HG03064 (cell line): ENCODE measurements around the gene KCNE5.
"Not testable (repeated sequence)": the region's sequence is repeated elsewhere in the genome, so short reads cannot be mapped to it uniquely, and the experiment has no call there.

Source experiments
- ATAC-seq: cut with Tn5 transposase; IDR thresholded peaks from one replicate; pipeline ENCODE4 v1.9.1; 2021; ENCODE audit warnings: low read depth; ENCODE audit not compliant: unreplicated experiment

Gene KCNE5

DNA sequence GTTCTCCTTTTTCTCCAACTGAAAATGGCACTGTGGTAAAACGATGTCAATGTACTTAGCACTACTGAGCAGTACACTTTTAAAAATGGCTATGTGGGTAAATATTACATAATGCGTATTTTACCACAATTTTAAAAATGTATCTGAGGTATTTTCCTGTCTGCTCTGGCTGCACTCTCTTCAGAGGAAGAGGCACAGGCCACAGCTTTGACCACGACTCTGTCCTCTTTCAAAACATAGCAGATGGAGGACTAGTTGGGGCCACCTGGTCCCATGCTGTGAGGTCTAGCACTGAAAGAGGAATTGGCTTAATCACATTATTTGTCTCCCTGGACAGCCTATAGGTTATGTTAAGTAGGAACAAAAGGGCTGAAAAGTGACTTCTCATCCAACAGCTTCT lies 5.2 kb downstream of the KCNE5 start:
- ATAC-seq, result peak; percentile 69

DNA sequence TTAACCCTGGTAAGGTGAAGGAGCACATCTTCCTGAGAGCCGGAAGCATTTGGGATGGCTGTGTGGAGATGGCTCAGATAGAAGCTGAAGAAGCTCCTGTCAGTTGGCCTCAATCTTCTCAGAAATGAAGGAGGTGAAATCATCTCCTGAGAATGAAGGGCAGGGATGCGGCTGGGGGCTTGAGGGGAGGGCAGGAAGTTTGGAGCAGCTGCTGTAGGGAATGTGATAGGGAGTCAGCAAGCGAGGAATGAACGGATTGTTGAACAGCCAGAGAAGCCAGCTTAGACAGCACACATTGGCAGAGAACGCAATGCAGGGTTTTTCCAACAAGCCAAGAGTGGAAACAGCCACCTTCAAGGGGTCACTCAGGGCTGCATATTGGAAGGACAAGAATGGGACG lies 10.0 kb downstream of the KCNE5 start:
- ATAC-seq, result no peak

DNA sequence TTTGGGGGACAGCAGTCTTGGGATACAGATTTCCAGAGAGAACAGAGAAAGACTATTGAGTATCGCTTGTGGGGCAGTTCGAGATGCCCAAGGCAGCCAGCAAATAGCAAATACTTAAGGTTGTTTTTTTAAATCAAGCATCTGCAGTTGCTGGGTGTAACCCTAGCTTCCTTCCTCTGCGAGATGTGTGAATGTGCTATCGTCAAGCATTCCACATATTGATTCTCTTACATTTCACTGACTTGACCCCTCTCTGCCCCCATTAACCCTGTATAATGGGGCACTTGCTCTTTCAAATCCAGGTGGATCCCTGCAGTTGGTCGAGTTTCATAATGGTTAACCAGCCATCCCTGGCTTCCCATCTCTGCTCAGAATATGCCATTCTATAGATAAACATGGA lies 23.5 kb downstream of the KCNE5 start:
- no peak for ATAC-seq

DNA sequence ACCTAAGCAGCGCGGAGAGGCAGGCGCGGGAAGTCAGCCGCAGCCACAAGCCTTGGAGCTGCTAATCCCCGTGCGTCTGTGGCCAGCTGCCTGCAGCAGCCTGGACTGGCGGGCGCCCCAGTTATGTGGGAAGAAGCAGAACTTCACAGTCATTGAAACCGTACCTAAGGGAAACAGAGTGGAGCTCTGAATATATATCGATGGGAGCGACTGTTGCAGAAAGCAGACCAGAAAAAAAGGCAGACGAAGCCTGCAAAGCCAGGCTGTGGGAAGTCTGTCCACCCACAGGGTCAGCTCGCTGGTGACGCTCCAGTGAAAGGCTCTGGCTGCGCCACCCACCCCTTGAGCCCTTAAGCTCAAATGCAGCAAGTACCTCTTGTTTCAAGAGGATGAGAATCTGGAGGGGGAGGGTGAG lies 24.7 kb downstream of the KCNE5 start:
- ATAC-seq, result no peak

DNA sequence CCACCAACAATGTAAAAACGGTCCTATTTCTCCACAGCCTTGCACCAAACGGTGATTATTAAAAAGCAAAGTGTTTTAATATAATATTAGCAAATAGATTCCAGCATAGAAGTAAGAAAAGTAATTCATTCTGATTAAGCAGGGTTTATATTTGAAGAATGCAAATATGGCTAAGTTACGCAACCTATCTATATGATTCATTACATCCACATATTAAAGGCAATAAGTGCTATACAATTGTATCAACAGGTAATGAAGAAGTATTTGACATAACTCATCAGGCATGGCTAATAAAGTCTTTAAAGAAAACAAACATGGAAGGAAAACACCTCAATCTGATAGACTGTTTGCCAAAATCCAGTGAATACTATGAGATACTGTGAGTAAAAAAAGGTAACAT lies 29.0 kb downstream of the KCNE5 start:
- no peak for ATAC-seq

DNA sequence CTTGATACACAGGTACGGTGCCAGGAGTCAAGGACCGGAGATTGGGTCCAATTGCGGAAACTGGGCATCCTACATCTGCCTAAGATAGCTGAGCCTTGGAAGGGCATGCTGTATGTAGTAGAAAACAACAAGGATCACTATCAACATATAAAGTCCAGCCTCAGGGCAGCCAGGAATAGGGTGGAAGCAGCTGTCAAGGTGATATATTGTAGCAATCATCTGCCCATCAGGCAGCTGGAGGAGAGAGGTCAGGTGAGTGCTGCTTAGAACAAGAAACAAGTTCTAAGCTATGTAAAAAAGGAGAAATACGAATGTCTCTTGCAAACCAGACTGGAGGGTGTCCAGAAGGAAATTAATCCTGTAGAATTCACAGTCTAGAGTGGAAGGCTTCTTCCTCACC lies 34.8 kb downstream of the KCNE5 start:
- ATAC-seq, result no peak

DNA sequence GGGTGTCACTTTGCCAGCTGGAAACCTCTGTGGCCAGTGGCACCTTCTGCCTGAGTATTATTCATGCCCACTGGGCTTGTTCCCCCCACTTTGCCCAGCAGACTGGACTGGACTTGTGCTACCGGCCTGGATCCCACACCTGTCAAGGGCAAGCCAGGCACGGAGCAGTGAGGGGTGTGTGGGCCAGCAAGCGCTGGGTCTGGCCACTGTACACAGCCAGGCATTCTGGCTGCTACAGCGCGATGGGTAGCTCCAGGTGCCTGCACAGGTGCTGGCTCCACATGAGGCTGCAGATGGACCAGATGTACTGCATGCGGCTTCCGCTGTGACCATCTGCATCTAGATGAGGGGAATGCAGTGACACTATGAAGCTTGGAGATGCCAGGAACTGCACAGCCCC lies 39.5 kb downstream of the KCNE5 start:
- no peak for ATAC-seq

DNA sequence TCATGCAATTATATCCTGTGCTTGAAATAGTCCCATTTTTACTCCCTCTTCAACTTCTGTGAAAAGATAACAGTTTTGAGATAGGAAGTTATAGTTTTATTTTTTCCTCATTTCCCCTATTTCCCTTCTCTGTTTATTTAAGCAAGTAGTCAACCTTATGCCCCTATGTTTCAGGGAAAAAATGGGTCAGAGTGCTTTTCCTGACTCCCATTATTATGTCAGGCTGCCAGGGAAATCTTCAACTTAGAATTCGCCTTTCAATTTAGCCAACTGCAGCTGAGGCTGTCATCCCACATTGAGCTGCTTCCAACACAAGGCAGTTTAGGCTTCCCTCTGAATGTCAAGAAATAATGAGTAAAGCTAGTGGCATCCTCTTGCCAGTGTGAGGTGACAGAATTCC lies 46.1 kb downstream of the KCNE5 start:
- ATAC-seq, result no peak

DNA sequence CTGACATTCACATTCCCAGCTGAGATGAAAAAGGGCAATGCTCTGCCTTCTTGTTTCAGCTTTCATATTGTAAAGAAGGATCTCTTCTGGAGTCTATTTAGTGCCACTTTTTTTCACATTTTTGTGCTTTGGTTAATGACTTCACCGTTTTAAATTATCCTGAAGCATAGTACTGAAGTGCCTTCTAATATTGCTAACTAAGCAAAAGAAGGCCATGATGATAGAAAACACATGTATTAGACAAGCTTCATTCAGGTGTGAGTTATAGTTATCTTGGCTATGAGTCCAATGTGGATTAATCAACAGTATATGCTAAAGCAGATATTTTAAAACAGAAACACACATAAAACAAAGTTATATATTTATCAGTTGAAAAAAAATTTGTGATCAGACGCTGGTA lies 47.9 kb downstream of the KCNE5 start:
- ATAC-seq, result no peak

DNA sequence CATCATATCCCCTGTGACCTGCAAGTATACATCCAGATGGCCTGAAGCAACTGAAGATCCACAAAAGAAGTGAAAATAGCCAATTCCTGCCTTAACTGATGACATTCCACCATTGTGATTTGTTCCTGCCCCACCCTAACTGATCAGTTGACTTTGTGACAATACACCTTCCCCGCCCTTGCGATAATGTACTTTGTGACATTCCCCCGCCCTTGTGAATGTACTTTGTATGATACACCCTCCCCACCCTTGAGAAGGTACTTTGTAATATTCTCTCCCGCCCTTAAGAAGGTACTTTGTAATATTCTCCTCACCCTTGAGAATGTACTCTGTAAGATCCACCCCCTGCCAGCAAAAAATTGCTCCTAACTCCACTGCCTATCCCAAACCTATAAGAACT lies 48.9 kb downstream of the KCNE5 start:
- not testable (repeated sequence) for ATAC-seq
